CD1c-positive myeloid dendritic cell (primary cell): ENCODE measurements around the gene ACSS2.

ENCODE experiments used
- DNase-seq: peaks from one replicate; pipeline ENCODE4 v3.0.0-alpha.2; 2016; ENCODE audit errors: extremely low spot score

Gene ACSS2

GRCh38 chr20:34876406-34877282 is at the start of gene ACSS2:
Gene ACSS2 (plus strand): TSS chr20:34876612. CDS start chr20:34876646, 34 bp downstream.
- DNase-seq = peak; percentile 97

- no peak for DNase-seq
These were observed 47.2 kb upstream of the ACSS2 start for GRCh38 chr20:34829191-34829590.

GRCh38 chr20:34831936-34832335 is 44.5 kb upstream of the ACSS2 start:
- DNase-seq = no peak

- DNase-seq = peak; percentile 72
These were observed 41.9 kb upstream of the ACSS2 start for GRCh38 chr20:34834459-34834893.

- DNase-seq = no peak
These were observed 34.3 kb upstream of the ACSS2 start for GRCh38 chr20:34842143-34842542.

- no peak for DNase-seq
These were observed 33.0 kb upstream of the ACSS2 start for GRCh38 chr20:34843421-34843820.

GRCh38 chr20:34848597-34848996 is 27.8 kb upstream of the ACSS2 start:
- DNase-seq = no peak

- DNase-seq = no peak
These were observed 26.6 kb upstream of the ACSS2 start for GRCh38 chr20:34849778-34850177.

GRCh38 chr20:34850969-34851368 is 25.4 kb upstream of the ACSS2 start:
- no peak for DNase-seq

GRCh38 chr20:34852298-34852697 is 24.1 kb upstream of the ACSS2 start:
- DNase-seq = no peak

GRCh38 chr20:34859367-34859766 is 17.0 kb upstream of the ACSS2 start:
- DNase-seq = no peak

GRCh38 chr20:34859826-34860545 is 16.4 kb upstream of the ACSS2 start:
- DNase-seq = no peak

GRCh38 chr20:34861386-34862084 is 14.9 kb upstream of the ACSS2 start:
- DNase-seq = no peak

GRCh38 chr20:34862724-34863123 is 13.7 kb upstream of the ACSS2 start:
- no peak for DNase-seq

GRCh38 chr20:34863421-34863965 is 12.9 kb upstream of the ACSS2 start:
- no peak for DNase-seq

- no peak for DNase-seq
These were observed 12.2 kb upstream of the ACSS2 start for GRCh38 chr20:34864216-34864615.

- DNase-seq = no peak
These were observed 5.0 kb upstream of the ACSS2 start for GRCh38 chr20:34871320-34871926.

- DNase-seq = no peak
These were observed 4.3 kb upstream of the ACSS2 start for GRCh38 chr20:34871966-34872621.

GRCh38 chr20:34872622-34873224 is 3.7 kb upstream of the ACSS2 start, which contains the start of gene GGT7:
Gene GGT7 (minus strand): TSS chr20:34872856. CDS start chr20:34872815, 41 bp downstream.
- peak; percentile 86 for DNase-seq

- DNase-seq = no peak
These were observed 2.8 kb upstream of the ACSS2 start for GRCh38 chr20:34873583-34874093.
